Osteoblast (primary cell): ENCODE measurements around the gene PRKCA. TPM values are rescaled to one million over a fixed set of nuclear protein-coding genes. Genes with fewer than 3 reads are reported as not detected.

Experiments used
- DNase-seq: peaks from one replicate; pipeline ENCODE4 v3.0.0; 2011; ENCODE audit warnings: low spot score, mixed read lengths; ENCODE audit not compliant: insufficient read length; ENCODE audit errors: missing footprints
- H2AFZ ChIP-seq: 2 replicates; pipeline ENCODE4 v1.6.0; 2011; ENCODE audit warnings: mild to moderate bottlenecking, low read length
- H3K27ac ChIP-seq: 2 replicates; pipeline ENCODE4 v1.5.1; 2011; ENCODE audit warnings: mild to moderate bottlenecking, low read depth, low read length, moderate library complexity
- H3K27me3 ChIP-seq: 2 replicates; pipeline ENCODE4 v1.6.0; 2012; ENCODE audit warnings: mild to moderate bottlenecking, control low read depth, inconsistent platforms, low read length, moderate library complexity; ENCODE audit not compliant: insufficient read depth
- H3K36me3 ChIP-seq: 2 replicates; pipeline ENCODE4 v1.5.1; 2011; ENCODE audit warnings: mild to moderate bottlenecking, low read length, control low read depth, moderate library complexity; ENCODE audit not compliant: insufficient read depth
- H3K4me1 ChIP-seq: 2 replicates; pipeline ENCODE4 v1.5.1; 2011; ENCODE audit warnings: mild to moderate bottlenecking, low read length, control low read depth, moderate library complexity; ENCODE audit not compliant: insufficient read depth
- H3K4me2 ChIP-seq: 2 replicates; pipeline ENCODE4 v1.6.0; 2011; ENCODE audit warnings: mild to moderate bottlenecking, low read length; ENCODE audit not compliant: insufficient read depth
- H3K4me3 ChIP-seq: fragments of 200-600 bp; sonication (generic); 3 replicates; pipeline ENCODE4 v1.5.1; 2012; ENCODE audit warnings: mild to moderate bottlenecking, low read length, inconsistent platforms; ENCODE audit not compliant: insufficient read depth
- H3K79me2 ChIP-seq: 2 replicates; pipeline ENCODE4 v1.6.0; 2012; ENCODE audit warnings: mild to moderate bottlenecking, low read length, control low read depth, inconsistent platforms; ENCODE audit not compliant: insufficient read depth
- H3K9me3 ChIP-seq: 2 replicates; pipeline ENCODE4 v1.5.1; 2011; ENCODE audit warnings: low read depth, low read length, control low read depth
- H4K20me1 ChIP-seq: 2 replicates; pipeline ENCODE4 v1.6.0; 2012; ENCODE audit warnings: mild to moderate bottlenecking, low read length, control low read depth; ENCODE audit not compliant: insufficient read depth
- total RNA-seq: library from RNA; depleted of rRNA; stranded (reverse); fragments of >200 nt; gene quantifications from 2 replicates; pipeline ENCODE4 v1.2.3, GENCODE V29; 2012
- TF ChIP-seq, protein P1 (sequence below): IDR thresholded peaks from 2 replicates; pipeline ENCODE4 v1.5.1; 2011; ENCODE audit warnings: mild to moderate bottlenecking, low read depth, low read length, moderate library complexity; ENCODE audit errors: extremely low read depth

The PRKCA gene
- total RNA-seq, 1 donor, result 46.0 TPM

DNA sequence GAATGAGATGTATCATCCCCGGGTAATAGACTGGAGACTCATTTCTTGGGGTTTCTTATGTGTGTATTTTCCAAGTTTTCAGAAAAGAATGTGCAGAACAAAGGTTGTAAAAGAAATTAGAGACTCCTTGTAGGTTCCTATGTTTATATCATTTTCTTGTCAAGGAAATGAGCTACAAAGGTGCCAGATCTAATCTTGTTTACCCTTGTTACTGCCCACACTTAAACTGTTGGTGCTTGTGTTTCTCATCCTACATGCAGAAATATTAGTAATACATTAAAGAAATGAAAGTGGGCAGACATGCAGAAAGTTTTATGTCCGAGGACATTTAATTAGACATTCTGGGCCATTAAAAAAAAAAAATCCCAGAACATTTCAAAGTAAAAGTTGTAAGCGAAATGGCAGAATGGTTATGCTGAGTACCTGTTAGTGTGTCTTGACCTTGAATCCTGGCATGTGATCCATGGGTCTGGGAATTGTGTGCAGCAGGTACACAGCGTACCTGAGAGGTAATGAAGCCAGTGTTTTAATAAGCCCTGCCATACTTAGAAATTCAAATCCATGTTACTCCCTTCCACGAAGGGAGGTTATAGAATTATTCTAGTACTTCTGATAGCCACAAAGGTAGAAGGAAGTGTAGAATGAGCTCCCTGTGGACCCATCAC, 469.9 kb downstream of the PRKCA start:
- DNase-seq, result no peak
- H3K36me3 ChIP-seq, result peaks cover 29% of the 10 kb centered on the region
- H3K27ac ChIP-seq, result no peak overlapping the region
- no peak overlapping the region for H2AFZ ChIP-seq
- H3K9me3 ChIP-seq, result no peaks in the 10 kb centered on the region
- H3K4me3 ChIP-seq, result no peak overlapping the region
- H3K4me1 ChIP-seq, result no peaks in the 10 kb centered on the region
- no peaks in the 10 kb centered on the region for H3K79me2 ChIP-seq
- peaks cover 3% of the 10 kb centered on the region for H4K20me1 ChIP-seq
- no peaks in the 10 kb centered on the region for H3K27me3 ChIP-seq
- TF ChIP-seq, protein P1, sequence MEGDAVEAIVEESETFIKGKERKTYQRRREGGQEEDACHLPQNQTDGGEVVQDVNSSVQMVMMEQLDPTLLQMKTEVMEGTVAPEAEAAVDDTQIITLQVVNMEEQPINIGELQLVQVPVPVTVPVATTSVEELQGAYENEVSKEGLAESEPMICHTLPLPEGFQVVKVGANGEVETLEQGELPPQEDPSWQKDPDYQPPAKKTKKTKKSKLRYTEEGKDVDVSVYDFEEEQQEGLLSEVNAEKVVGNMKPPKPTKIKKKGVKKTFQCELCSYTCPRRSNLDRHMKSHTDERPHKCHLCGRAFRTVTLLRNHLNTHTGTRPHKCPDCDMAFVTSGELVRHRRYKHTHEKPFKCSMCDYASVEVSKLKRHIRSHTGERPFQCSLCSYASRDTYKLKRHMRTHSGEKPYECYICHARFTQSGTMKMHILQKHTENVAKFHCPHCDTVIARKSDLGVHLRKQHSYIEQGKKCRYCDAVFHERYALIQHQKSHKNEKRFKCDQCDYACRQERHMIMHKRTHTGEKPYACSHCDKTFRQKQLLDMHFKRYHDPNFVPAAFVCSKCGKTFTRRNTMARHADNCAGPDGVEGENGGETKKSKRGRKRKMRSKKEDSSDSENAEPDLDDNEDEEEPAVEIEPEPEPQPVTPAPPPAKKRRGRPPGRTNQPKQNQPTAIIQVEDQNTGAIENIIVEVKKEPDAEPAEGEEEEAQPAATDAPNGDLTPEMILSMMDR, result no peak
- H3K4me2 ChIP-seq, result no peak overlapping the region

DNA sequence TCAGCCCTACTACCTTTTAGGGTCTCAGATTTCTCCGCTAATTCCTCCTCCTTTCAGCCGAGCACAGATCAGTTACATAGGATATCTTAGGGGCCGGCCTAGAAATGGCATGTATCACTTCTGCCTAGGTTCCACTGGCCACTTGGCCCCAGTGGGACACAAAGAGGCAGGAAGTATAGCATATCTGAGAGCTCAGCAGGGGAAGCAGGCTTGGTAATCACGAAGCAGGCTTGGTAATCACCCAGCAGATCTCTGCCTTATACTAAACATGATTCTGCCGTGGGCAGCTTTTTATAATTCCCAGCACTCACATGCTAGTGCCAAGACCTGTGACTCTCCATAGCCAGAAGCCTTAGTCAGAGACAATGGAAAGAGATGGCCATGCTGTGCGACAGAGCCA, 472.9 kb downstream of the PRKCA start:
- Histone ChIP-seq H3K27me3 (no peaks in the 10 kb centered on the region), H3K27ac (no peak overlapping the region), H3K4me2 (no peak overlapping the region), H3K4me3 (no peak overlapping the region), H3K36me3 (peaks cover 27% of the 10 kb centered on the region), H3K4me1 (no peaks in the 10 kb centered on the region), H2AFZ (no peak overlapping the region), H4K20me1 (peaks cover 2% of the 10 kb centered on the region), H3K9me3 (no peaks in the 10 kb centered on the region), H3K79me2 (no peaks in the 10 kb centered on the region)
- TF ChIP-seq, protein P1, result no peak
- DNase-seq, result no peak

DNA sequence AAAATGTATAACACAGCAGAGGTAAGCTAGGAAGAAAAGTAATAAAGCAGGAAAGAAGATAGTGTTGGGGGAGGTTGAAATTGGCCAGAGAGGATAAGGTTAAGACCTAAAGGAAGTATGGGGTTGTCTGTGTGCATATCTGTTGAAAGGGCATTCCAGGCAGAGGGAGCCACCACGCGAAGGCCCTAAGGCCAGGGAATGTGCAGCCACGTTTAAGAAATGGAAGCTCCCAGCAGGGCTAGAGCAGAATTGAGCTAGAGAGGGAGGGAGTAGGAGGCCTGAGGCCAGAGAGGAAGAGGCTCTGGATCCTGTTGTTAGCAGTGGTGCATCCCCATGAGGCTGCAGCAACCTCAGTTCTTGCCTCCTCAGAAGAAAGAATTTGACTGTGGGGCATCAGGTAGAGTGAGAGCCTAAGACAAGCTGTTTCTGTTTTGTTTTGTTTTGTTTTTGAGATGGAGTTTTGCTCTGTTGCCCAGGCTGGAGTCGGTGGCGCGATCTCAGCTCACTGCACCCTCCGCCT, 473.5 kb downstream of the PRKCA start:
- peaks cover 2% of the 10 kb centered on the region for H4K20me1 ChIP-seq
- H3K4me3 ChIP-seq, result no peak overlapping the region
- no peaks in the 10 kb centered on the region for H3K9me3 ChIP-seq
- H3K27me3 ChIP-seq, result no peaks in the 10 kb centered on the region
- TF ChIP-seq, protein P1, result no peak
- peaks cover 31% of the 10 kb centered on the region for H3K36me3 ChIP-seq
- no peak overlapping the region for H2AFZ ChIP-seq
- no peak overlapping the region for H3K27ac ChIP-seq
- H3K4me2 ChIP-seq, result no peak overlapping the region
- no peak for DNase-seq
- no peaks in the 10 kb centered on the region for H3K4me1 ChIP-seq
- no peaks in the 10 kb centered on the region for H3K79me2 ChIP-seq

DNA sequence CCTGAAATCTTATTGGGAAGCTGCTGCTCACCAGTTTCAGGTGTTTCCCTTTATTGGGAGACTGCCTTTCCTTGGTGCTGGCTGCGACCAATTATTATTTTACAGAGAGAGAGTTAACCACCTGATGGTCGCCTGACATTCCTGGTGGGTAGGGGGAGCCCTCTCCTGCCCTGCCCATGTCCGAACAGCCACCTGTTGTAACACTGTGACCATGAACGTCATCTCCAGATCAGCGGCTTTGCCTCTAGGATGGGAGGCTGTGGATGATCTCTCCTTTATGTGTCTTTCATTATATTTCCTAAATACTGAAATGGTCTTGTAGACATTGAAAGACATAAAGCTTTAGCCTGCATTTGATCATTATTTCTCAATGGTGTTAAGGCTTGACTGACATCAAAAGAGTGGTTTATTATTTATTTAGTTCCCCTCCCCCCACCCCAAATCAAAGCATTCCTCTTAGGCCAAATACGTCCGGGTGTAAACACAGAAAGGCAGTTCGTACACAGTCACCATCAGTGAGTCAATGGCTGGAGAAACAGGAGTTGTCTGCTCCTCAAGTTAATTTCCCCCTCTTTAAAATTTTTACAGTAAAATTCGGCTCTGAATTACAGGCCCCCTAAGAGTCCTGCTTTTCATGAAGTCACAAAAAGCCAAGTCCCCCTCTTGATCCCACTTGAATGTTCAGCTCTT, 474.7 kb downstream of the PRKCA start:
- H2AFZ ChIP-seq, result no peak overlapping the region

More for the DNA sequence above, 474.7 kb downstream of the PRKCA start:
- Histone ChIP-seq H3K4me1 (no peaks in the 10 kb centered on the region), H3K27me3 (no peaks in the 10 kb centered on the region), H3K9me3 (no peaks in the 10 kb centered on the region), H3K27ac (no peak overlapping the region), H3K4me2 (no peak overlapping the region), H3K36me3 (peaks cover 31% of the 10 kb centered on the region), H3K4me3 (no peak overlapping the region), H3K79me2 (no peaks in the 10 kb centered on the region), H4K20me1 (peaks cover 2% of the 10 kb centered on the region)
- TF ChIP-seq, protein P1, result no peak
- DNase-seq, result no peak
